ENCODE results near the gene ALKBH6.

The ALKBH6 gene

GRCh38 chr19:36028313-36029041 is 14.5 kb upstream of the ALKBH6 start:
- WGBS, 2 experiments (ENCODE audit: insufficient coverage in 2 of 2) = 87% methylated on average over 7 to 8 of the region's 10 CpGs
- Histone ChIP-seq H3K9me3 (ENCODE audit: control insufficient read depth, low read length) (no peaks in the 10 kb centered on the region), H3K36me3 (ENCODE audit: control insufficient read depth, insufficient read depth, low read length) (peaks cover 41% of the 10 kb centered on the region), H3K27ac (ENCODE audit: low read depth, low read length, severe bottlenecking) (no peak overlapping the region), H3K4me1 (ENCODE audit: control insufficient read depth, insufficient read depth, low read length, poor library complexity, severe bottlenecking) (peaks cover 4% of the 10 kb centered on the region), H3K4me3 (ENCODE audit: extremely low read depth, insufficient read depth, low read length, poor library complexity, severe bottlenecking) (no peak overlapping the region)

- no peaks in the 10 kb centered on the region for H3K9me3 ChIP-seq (ENCODE audit: control insufficient read depth, low read length)
- no peak overlapping the region for H3K4me3 ChIP-seq (ENCODE audit: extremely low read depth, insufficient read depth, low read length, poor library complexity, severe bottlenecking)
- H3K4me1 ChIP-seq (ENCODE audit: control insufficient read depth, insufficient read depth, low read length, poor library complexity, severe bottlenecking) = peaks cover under 1% of the 10 kb centered on the region
- WGBS, 2 experiments (ENCODE audit: insufficient coverage in 2 of 2) = 95% methylated on average over 6 of the region's 6 CpGs
- peaks cover 45% of the 10 kb centered on the region for H3K36me3 ChIP-seq (ENCODE audit: control insufficient read depth, insufficient read depth, low read length)
- no peak overlapping the region for H3K27ac ChIP-seq (ENCODE audit: low read depth, low read length, severe bottlenecking)
Measured at GRCh38 chr19:36027696-36028095, 13.7 kb upstream of the ALKBH6 start.

- 94 to 97% methylated on average over 44 to 48 of the region's 49 CpGs for WGBS, 2 experiments (ENCODE audit: insufficient coverage in 2 of 2)
- no peak overlapping the region for H3K4me3 ChIP-seq (ENCODE audit: extremely low read depth, insufficient read depth, low read length, poor library complexity, severe bottlenecking)
- H3K4me1 ChIP-seq (ENCODE audit: control insufficient read depth, insufficient read depth, low read length, poor library complexity, severe bottlenecking) = no peaks in the 10 kb centered on the region
- peaks cover 57% of the 10 kb centered on the region for H3K36me3 ChIP-seq (ENCODE audit: control insufficient read depth, insufficient read depth, low read length)
- no peak overlapping the region for H3K27ac ChIP-seq (ENCODE audit: low read depth, low read length, severe bottlenecking)
- H3K9me3 ChIP-seq (ENCODE audit: control insufficient read depth, low read length) = no peaks in the 10 kb centered on the region
Measured at GRCh38 chr19:36026091-36026876, 12.3 kb upstream of the ALKBH6 start.

GRCh38 chr19:36025541-36025940 is 11.5 kb upstream of the ALKBH6 start:
- Histone ChIP-seq H3K36me3 (ENCODE audit: control insufficient read depth, insufficient read depth, low read length) (peaks cover 60% of the 10 kb centered on the region), H3K4me3 (ENCODE audit: extremely low read depth, insufficient read depth, low read length, poor library complexity, severe bottlenecking) (no peak overlapping the region), H3K9me3 (ENCODE audit: control insufficient read depth, low read length) (no peaks in the 10 kb centered on the region), H3K27ac (ENCODE audit: low read depth, low read length, severe bottlenecking) (no peak overlapping the region), H3K4me1 (ENCODE audit: control insufficient read depth, insufficient read depth, low read length, poor library complexity, severe bottlenecking) (no peaks in the 10 kb centered on the region)
- 80% methylated on average over 1 of the region's 1 CpG; no CpG with 5 or more reads in 1 of the 2 experiments for WGBS, 2 experiments (ENCODE audit: insufficient coverage in 2 of 2)

- Histone ChIP-seq H3K4me1 (ENCODE audit: control insufficient read depth, insufficient read depth, low read length, poor library complexity, severe bottlenecking) (no peaks in the 10 kb centered on the region), H3K4me3 (ENCODE audit: extremely low read depth, insufficient read depth, low read length, poor library complexity, severe bottlenecking) (no peak overlapping the region), H3K27ac (ENCODE audit: low read depth, low read length, severe bottlenecking) (no peak overlapping the region), H3K9me3 (ENCODE audit: control insufficient read depth, low read length) (no peaks in the 10 kb centered on the region), H3K36me3 (ENCODE audit: control insufficient read depth, insufficient read depth, low read length) (peaks cover 68% of the 10 kb centered on the region)
- 88 to 93% methylated on average over 5 of the region's 5 CpGs for WGBS, 2 experiments (ENCODE audit: insufficient coverage in 2 of 2)
Measured at GRCh38 chr19:36023432-36023831, 9.4 kb upstream of the ALKBH6 start.

GRCh38 chr19:36019061-36019670 is 5.2 kb upstream of the ALKBH6 start:
- H3K4me1 ChIP-seq (ENCODE audit: control insufficient read depth, insufficient read depth, low read length, poor library complexity, severe bottlenecking) = peaks cover 3% of the 10 kb centered on the region
- no peak overlapping the region for H3K4me3 ChIP-seq (ENCODE audit: extremely low read depth, insufficient read depth, low read length, poor library complexity, severe bottlenecking)
- no peak overlapping the region for H3K27ac ChIP-seq (ENCODE audit: low read depth, low read length, severe bottlenecking)
- peaks cover 63% of the 10 kb centered on the region for H3K36me3 ChIP-seq (ENCODE audit: control insufficient read depth, insufficient read depth, low read length)
- 96 to 97% methylated on average over 16 to 20 of the region's 22 CpGs for WGBS, 2 experiments (ENCODE audit: insufficient coverage in 2 of 2)
- no peaks in the 10 kb centered on the region for H3K9me3 ChIP-seq (ENCODE audit: control insufficient read depth, low read length)

GRCh38 chr19:36013280-36014011 is 567 bp downstream of the ALKBH6 start:
- Histone ChIP-seq H3K36me3 (ENCODE audit: control insufficient read depth, insufficient read depth, low read length) (peaks cover 19% of the 10 kb centered on the region), H3K4me3 (ENCODE audit: extremely low read depth, insufficient read depth, low read length, poor library complexity, severe bottlenecking) (peak overlapping the region; percentile 88), H3K9me3 (ENCODE audit: control insufficient read depth, low read length) (no peaks in the 10 kb centered on the region), H3K4me1 (ENCODE audit: control insufficient read depth, insufficient read depth, low read length, poor library complexity, severe bottlenecking) (peaks cover 8% of the 10 kb centered on the region), H3K27ac (ENCODE audit: low read depth, low read length, severe bottlenecking) (no peak overlapping the region)
- WGBS, 2 experiments (ENCODE audit: insufficient coverage in 2 of 2) = 19 to 36% methylated on average over 12 to 13 of the region's 15 CpGs

GRCh38 chr19:36010402-36010801 is 3.6 kb downstream of the ALKBH6 start:
- no peaks in the 10 kb centered on the region for H3K36me3 ChIP-seq (ENCODE audit: control insufficient read depth, insufficient read depth, low read length)
- peaks cover 8% of the 10 kb centered on the region for H3K4me1 ChIP-seq (ENCODE audit: control insufficient read depth, insufficient read depth, low read length, poor library complexity, severe bottlenecking)
- no peaks in the 10 kb centered on the region for H3K9me3 ChIP-seq (ENCODE audit: control insufficient read depth, low read length)
- no peak overlapping the region for H3K27ac ChIP-seq (ENCODE audit: low read depth, low read length, severe bottlenecking)
- 95 to 96% methylated on average over 4 to 11 of the region's 11 CpGs for WGBS, 2 experiments (ENCODE audit: insufficient coverage in 2 of 2)
- no peak overlapping the region for H3K4me3 ChIP-seq (ENCODE audit: extremely low read depth, insufficient read depth, low read length, poor library complexity, severe bottlenecking)

GRCh38 chr19:36009633-36010379 is 4.2 kb downstream of the ALKBH6 start:
- Histone ChIP-seq H3K27ac (ENCODE audit: low read depth, low read length, severe bottlenecking) (no peak overlapping the region), H3K9me3 (ENCODE audit: control insufficient read depth, low read length) (no peaks in the 10 kb centered on the region), H3K4me3 (ENCODE audit: extremely low read depth, insufficient read depth, low read length, poor library complexity, severe bottlenecking) (peak overlapping the region; percentile 19), H3K4me1 (ENCODE audit: control insufficient read depth, insufficient read depth, low read length, poor library complexity, severe bottlenecking) (peaks cover 8% of the 10 kb centered on the region), H3K36me3 (ENCODE audit: control insufficient read depth, insufficient read depth, low read length) (no peaks in the 10 kb centered on the region)
- 63 to 70% methylated on average over 12 to 15 of the region's 15 CpGs for WGBS, 2 experiments (ENCODE audit: insufficient coverage in 2 of 2)

- Histone ChIP-seq H3K36me3 (ENCODE audit: control insufficient read depth, insufficient read depth, low read length) (no peaks in the 10 kb centered on the region), H3K4me1 (ENCODE audit: control insufficient read depth, insufficient read depth, low read length, poor library complexity, severe bottlenecking) (peaks cover 5% of the 10 kb centered on the region), H3K4me3 (ENCODE audit: extremely low read depth, insufficient read depth, low read length, poor library complexity, severe bottlenecking) (peak overlapping the region; percentile 19), H3K9me3 (ENCODE audit: control insufficient read depth, low read length) (no peaks in the 10 kb centered on the region), H3K27ac (ENCODE audit: low read depth, low read length, severe bottlenecking) (no peak overlapping the region)
- 7 to 16% methylated on average over 28 to 48 of the region's 50 CpGs for WGBS, 2 experiments (ENCODE audit: insufficient coverage in 2 of 2)
Measured at GRCh38 chr19:36009220-36009619, 4.8 kb downstream of the ALKBH6 start.
